ENCODE measurements around the gene SGK1.
"Not testable (repeated sequence)": the region's sequence is repeated elsewhere in the genome, so short reads cannot be mapped to it uniquely, and the experiment has no call there.

The SGK1 gene

DNA sequence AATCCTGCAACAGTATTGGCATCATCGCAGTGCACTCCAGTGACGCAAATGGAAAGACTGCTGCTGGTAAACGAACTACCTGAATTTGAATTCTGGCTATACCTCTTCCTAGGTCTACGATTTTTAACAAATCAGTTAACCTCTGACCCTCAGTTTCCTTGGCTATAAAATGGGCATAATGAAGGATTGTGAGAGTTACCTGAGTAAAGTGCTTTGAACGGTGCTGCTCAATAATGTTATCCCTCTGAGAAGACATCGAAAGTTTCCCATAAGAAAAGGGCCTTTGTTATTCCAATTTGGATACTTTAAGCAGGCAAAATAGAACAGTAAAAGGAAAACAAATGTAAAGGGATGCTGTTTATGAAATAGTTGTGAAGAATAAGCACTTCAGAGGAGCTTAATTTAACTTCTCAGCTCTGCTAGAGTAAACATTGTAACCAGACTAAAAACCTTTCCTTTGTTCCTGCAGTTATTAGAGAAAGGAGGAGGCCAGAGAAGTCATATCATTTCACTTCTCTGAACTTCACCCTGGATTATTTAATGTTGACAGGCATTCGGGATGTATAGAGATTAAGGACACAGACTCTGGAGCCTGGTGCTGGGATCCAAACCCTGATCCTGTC, 5.8 kb downstream of the SGK1 start:
- TF ChIP-seq POLR2A (IDR thresholded peaks at IDR 0.05; ENCODE audit: low read depth, low read length): no peak
- no peak for TF ChIP-seq TAF1 (IDR thresholded peaks at IDR 0.05; ENCODE audit: borderline replicate concordance, low read depth, low read length)
- no peak for TF ChIP-seq POLR2AphosphoS5 (IDR thresholded peaks at IDR 0.05; ENCODE audit: low read depth, low read length)
- DNase-seq (ENCODE audit: insufficient read length): no peak
- no peak for FAIRE-seq

DNA sequence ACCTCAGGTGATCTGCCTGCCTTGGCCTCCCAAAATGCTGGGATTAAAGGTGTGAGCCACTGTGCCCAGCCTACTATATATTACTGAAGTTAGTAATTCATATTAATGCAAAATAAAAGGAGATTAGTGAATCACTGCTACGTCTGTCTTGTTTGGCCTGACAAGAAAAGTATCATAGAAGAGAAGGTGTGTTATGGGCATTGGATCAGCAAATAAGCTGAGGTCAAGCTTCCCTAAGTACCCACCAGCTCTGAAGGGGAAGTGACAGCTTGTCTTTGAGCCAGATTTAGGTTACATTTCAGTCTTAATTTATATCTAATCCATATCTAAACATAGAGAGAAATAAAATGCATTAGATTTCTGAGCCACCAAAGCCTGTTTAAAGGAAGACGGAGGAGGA, 7.1 kb downstream of the SGK1 start:
- FAIRE-seq (no peak), DNase-seq (ENCODE audit: insufficient read length) (no peak)
- TF ChIP-seq POLR2AphosphoS5 (IDR thresholded peaks at IDR 0.05; ENCODE audit: low read depth, low read length): no peak
- TF ChIP-seq POLR2A (IDR thresholded peaks at IDR 0.05; ENCODE audit: low read depth, low read length): no peak
- TF ChIP-seq TAF1 (IDR thresholded peaks at IDR 0.05; ENCODE audit: borderline replicate concordance, low read depth, low read length): no peak

DNA sequence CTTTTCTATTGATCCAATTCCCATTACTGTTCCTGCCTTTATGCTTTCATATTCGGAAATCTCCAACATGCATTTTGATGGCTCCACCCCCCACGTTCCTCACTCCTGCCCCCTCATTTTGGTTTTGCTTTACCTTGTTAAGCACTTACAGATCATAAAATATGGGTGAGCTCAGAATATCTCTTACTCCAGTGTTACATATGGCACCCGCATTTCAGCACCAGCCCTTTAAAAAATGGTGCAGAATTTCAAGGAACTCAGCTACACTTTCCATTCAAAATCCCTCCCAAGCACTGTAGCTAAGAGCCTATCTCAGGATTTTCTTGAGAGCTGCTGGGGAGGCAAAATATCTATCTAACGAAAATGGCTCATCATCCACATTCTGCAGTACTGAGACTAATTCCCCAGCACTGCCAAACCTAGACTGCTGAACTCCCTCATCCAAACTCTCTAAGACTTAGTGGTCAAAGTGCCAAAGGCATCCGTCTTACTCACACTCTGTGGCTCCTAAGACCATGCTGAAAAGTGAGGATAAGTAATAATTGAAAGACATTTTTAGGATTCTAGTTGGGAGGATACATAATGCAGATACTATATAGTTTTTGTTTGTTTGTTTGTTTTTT, 7.8 kb downstream of the SGK1 start:
- TF ChIP-seq TAF1 (IDR thresholded peaks at IDR 0.05; ENCODE audit: borderline replicate concordance, low read depth, low read length): no peak
- TF ChIP-seq POLR2AphosphoS5 (IDR thresholded peaks at IDR 0.05; ENCODE audit: low read depth, low read length): no peak
- TF ChIP-seq POLR2A (IDR thresholded peaks at IDR 0.05; ENCODE audit: low read depth, low read length): no peak
- DNase-seq (ENCODE audit: insufficient read length) (no peak), FAIRE-seq (no peak)

DNA sequence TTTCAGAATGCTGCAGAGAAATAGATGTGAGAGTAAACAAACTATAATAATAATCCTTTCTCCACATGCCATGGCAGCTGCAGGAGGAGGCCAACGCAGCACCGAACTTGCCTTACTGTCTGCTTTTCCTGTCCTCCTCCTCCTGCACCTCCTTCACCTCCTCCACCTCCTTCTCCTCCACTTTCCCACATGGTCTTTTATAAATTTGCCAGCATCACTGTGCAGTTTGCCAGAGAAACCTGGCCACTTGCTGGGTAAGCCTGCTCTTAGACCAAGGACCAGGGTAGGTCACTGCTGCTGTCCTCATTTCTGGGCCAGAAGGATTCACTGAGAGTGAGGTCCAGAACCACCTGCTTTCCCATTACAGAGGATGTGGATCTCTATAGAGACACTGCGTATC, 8.7 kb downstream of the SGK1 start:
- no peak for FAIRE-seq
- TF ChIP-seq TAF1 (IDR thresholded peaks at IDR 0.05; ENCODE audit: borderline replicate concordance, low read depth, low read length) (no peak), POLR2A (IDR thresholded peaks at IDR 0.05; ENCODE audit: low read depth, low read length) (no peak), POLR2AphosphoS5 (IDR thresholded peaks at IDR 0.05; ENCODE audit: low read depth, low read length) (no peak)

DNA sequence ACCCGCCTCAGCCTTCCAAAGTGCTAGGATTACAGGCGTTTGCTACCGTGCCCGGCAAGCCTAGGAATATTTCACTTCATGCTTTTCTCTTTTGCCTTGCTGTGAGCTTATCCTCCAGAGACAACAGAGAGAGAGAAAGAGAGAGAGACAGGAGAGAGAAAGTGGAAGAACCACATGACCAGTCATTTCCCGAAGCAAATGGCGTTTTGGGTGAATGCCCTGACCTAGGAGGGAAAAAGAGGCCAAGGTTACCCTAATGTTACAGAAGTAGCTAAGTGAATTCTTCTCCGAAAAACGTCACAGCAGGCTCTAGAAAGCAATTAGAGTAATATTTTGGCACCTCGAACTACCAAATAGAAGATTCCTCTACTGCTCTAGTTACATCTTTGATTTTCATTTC, 9.1 kb downstream of the SGK1 start:
- TF ChIP-seq POLR2AphosphoS5 (IDR thresholded peaks at IDR 0.05; ENCODE audit: low read depth, low read length) (no peak), POLR2A (IDR thresholded peaks at IDR 0.05; ENCODE audit: low read depth, low read length) (no peak), TAF1 (IDR thresholded peaks at IDR 0.05; ENCODE audit: borderline replicate concordance, low read depth, low read length) (no peak)
- DNase-seq (ENCODE audit: insufficient read length) (no peak), FAIRE-seq (no peak)

More for the DNA sequence above, 8.7 kb downstream of the SGK1 start:
- no peak for DNase-seq (ENCODE audit: insufficient read length)

DNA sequence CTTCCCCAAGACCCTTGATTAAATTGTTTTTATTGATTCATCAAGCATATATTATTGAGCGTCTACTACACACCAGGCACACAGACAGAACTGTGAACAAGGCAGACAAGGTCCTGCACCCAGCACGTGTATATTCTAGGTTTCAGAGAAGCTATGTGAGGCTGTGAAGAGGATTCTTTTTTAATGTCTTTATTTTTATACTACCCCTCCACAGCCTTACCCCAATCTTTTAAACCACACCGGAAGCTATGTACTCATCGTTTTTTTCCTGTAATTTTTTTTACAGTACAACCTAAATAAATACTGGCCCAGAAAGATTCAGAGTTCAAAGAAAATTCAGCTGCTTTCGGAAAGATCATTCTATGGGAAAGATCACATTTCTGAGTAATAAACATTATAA, 10.0 kb downstream of the SGK1 start:
- FAIRE-seq (no peak), DNase-seq (ENCODE audit: insufficient read length) (no peak)

DNA sequence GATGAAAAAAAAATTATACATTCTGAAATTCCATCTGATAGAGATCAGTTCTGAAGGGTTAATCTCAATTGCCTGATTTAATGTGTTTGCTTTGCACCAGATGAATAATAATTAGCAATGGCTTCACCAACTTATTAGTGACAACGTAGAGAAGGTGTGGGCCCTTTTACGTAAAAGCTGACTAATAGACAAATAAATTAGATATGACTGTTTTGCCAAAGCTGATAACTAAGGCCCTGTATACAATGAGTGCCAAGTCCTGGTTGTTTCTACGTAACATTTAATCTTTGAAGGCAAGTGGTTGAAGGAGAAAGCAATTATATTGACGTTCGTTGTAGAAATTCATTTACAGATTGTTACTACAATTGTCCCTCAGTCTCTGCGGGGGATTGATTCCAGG, 10.8 kb downstream of the SGK1 start:
- TF ChIP-seq TAF1 (IDR thresholded peaks at IDR 0.05; ENCODE audit: borderline replicate concordance, low read depth, low read length) (no peak), POLR2A (IDR thresholded peaks at IDR 0.05; ENCODE audit: low read depth, low read length) (no peak), POLR2AphosphoS5 (IDR thresholded peaks at IDR 0.05; ENCODE audit: low read depth, low read length) (no peak)
- FAIRE-seq: no peak
- DNase-seq (ENCODE audit: insufficient read length): no peak

More for the DNA sequence above, 10.0 kb downstream of the SGK1 start:
- TF ChIP-seq POLR2A (IDR thresholded peaks at IDR 0.05; ENCODE audit: low read depth, low read length) (no peak), POLR2AphosphoS5 (IDR thresholded peaks at IDR 0.05; ENCODE audit: low read depth, low read length) (no peak)

DNA sequence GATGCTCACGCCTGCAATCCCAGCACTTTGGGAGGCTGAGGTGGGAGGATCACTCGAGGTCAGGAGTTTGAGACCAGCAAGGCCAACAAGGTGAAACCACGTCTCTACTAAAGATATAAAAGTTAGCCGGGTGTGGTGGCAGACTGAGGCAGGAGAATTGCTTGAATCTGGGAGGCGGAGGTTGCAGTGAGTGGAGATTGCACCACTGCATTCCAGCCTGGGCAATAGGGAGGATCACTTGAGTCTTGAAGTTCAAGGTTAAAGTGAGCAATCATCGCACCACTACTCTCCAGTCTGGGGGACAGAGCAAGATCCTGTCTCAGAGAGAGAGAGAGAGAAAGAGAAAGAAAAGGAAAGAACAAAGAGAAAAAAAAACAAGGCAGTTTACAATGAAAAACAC, 13.5 kb downstream of the SGK1 start:
- not testable (repeated sequence) for FAIRE-seq; DNase-seq (ENCODE audit: insufficient read length)

DNA sequence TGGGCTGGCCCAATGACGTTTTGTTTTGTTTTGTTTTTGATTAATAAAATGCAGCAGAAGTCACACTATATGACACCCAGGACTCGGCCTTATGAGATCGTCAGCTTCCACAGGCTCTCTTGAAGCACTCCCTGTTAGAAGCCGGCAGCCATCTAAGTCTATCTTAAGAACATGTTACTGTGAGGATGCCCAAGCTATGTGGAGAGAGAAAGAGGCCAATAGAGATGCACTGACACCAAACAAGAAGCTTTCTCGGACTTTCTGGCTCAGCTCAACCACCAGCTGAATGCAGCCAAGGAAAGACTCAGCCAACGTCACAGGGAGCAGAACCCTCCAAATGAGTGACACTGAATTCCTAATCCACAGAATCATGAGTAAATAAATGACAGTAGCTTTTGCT, 14.0 kb downstream of the SGK1 start:
- no peak for FAIRE-seq
- DNase-seq (ENCODE audit: insufficient read length): no peak
- no peak for TF ChIP-seq POLR2A (IDR thresholded peaks at IDR 0.05; ENCODE audit: low read depth, low read length)
- TF ChIP-seq POLR2AphosphoS5 (IDR thresholded peaks at IDR 0.05; ENCODE audit: low read depth, low read length): no peak
- no peak for TF ChIP-seq TAF1 (IDR thresholded peaks at IDR 0.05; ENCODE audit: borderline replicate concordance, low read depth, low read length)

DNA sequence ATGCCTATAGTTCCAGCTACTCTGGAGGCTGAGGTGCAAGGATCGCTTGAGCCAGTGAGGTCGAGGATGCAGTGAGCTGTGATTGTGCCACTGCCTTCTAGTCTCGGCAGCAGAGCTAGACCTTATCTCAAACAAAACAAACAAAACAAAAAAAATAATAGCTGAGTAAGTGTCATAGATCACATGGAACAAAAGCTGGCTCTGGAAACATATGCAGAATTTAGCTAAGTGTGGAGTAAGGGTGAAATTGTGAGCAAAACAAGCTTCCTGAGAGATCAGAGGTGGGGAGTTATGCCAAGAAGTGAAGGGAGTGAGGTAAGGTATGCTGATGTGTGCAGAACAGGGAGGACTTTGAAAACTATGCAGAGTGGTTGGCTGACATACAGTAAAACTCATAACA, 18.7 kb downstream of the SGK1 start:
- no peak for DNase-seq (ENCODE audit: insufficient read length)
- no peak for FAIRE-seq
- no peak for TF ChIP-seq POLR2AphosphoS5 (IDR thresholded peaks at IDR 0.05; ENCODE audit: low read depth, low read length)
- no peak for TF ChIP-seq TAF1 (IDR thresholded peaks at IDR 0.05; ENCODE audit: borderline replicate concordance, low read depth, low read length)
- TF ChIP-seq POLR2A (IDR thresholded peaks at IDR 0.05; ENCODE audit: low read depth, low read length): no peak

DNA sequence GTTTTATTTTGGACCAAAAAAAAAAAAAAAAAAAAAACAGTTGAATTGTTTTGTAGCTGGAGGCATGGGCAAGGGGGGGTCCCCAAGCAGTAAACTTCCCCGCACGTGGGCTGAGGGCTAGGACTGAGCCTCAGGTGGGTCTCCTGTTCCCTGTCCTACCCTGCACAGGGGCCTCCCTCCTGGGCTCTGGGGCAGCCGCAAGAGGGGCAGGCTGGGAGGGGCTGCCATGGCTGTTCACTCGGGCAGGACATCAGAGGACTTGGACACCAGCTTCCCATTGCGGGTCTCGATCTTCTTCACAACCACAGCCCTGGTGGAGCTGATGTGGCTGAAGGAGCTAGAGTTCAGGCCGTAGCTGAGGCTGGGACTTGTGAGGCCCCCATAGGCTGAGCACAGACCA, 21.1 kb downstream of the SGK1 start:
- no peak for FAIRE-seq
- no peak for DNase-seq (ENCODE audit: insufficient read length)
- no peak for TF ChIP-seq POLR2A (IDR thresholded peaks at IDR 0.05; ENCODE audit: low read depth, low read length)
- TF ChIP-seq POLR2AphosphoS5 (IDR thresholded peaks at IDR 0.05; ENCODE audit: low read depth, low read length): no peak
- no peak for TF ChIP-seq TAF1 (IDR thresholded peaks at IDR 0.05; ENCODE audit: borderline replicate concordance, low read depth, low read length)

DNA sequence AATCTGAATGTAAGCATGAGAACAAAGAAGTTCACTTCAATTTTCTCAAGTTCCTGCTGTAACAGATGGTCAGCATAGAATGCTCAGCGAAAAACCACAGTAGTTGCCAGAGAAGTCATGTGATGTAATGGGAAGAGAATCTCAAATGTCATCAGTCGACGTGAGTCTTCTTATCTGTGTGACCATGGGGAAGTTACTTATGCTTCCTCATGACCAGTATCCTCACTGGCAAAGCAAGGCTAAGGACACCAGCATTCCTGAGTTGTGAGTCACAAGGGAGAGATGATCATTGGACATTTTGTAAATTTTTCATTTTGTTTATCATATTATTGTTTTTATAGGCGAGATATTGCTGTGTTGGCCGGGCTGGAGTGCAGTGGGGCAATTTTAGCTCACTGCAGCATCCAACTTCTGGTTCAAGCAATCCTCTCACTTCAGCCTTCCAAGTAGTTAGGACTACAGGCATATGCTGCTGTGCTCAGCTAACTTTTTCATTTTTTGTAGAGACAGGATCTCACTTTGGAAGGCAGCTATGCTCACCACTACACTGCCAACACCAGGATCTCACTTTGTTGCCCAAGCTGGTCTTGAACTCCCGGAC, 21.9 kb downstream of the SGK1 start:
- FAIRE-seq: no peak
- no peak for TF ChIP-seq POLR2A (IDR thresholded peaks at IDR 0.05; ENCODE audit: low read depth, low read length)
- TF ChIP-seq TAF1 (IDR thresholded peaks at IDR 0.05; ENCODE audit: borderline replicate concordance, low read depth, low read length): no peak
- TF ChIP-seq POLR2AphosphoS5 (IDR thresholded peaks at IDR 0.05; ENCODE audit: low read depth, low read length): no peak
- no peak for DNase-seq (ENCODE audit: insufficient read length)

Measured in GM12892 (cell line).